ENCODE measurements around the gene LDLRAD4.

Gene LDLRAD4

DNA sequence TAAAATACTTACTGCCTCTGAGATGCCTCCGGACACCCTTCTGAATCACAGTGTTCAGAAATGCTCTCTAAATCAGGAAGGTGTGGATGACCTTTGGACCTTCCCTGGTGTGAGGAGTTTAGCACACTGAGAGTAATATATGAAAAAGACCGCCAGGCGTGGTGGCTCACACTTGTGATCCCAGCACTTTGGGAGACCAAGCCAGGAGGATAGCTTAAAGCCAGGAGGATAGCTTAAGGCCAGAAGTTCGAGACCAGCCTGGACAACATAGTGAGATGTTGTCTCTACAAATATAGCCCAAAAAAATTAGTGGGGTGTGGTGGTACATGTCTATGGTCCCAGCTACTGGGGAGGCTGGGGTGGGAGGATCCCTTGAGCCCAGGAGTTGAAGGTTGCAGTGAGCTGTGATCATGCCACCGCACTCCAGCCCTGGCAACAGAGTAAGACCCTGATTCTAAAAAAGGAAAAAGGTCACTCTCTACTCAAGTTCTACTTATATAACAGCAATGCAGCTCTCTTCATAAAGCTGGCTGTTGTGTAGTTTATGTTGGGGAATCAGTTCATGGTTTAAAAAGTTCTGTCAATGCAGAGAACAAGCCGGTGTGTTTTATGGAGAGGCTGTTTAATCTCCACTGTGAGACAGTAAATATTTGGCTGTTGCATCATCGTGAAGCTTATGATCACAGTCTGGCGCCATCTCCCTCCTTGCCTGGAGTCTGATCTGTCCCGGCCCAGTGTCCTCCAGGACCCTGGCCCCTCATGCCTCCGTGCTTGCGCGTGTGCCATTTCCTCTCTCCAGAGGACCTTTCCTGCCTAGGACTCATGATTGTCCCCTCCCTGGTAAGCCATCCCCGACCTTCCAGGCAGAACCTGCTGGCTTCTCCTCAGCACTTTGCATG lies 323.3 kb downstream of the LDLRAD4 start:
- no peak for DNase-seq

DNA sequence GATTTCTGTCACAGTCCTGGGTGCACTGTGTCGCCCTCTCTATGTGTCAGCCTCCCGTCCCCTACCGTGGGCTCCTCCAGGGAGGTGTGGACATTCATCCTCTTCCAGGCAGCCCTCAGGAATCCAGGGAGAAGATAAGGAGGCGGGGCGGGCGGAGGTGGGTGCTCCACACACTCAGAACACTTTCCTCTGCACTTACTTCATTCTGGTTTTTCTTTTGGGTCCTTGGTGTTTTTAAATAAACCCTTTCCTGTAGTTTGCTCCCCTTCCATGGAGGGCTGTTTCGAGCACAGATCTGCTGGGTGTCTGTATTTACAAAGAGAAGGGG lies 323.9 kb downstream of the LDLRAD4 start:
- no peak for DNase-seq

GRCh38 chr18:13543144-13543543 lies 324.6 kb downstream of the LDLRAD4 start:
- DNase-seq, result no peak

- DNase-seq, result no peak
Measured at GRCh38 chr18:13543811-13544732, 325.5 kb downstream of the LDLRAD4 start.

DNA sequence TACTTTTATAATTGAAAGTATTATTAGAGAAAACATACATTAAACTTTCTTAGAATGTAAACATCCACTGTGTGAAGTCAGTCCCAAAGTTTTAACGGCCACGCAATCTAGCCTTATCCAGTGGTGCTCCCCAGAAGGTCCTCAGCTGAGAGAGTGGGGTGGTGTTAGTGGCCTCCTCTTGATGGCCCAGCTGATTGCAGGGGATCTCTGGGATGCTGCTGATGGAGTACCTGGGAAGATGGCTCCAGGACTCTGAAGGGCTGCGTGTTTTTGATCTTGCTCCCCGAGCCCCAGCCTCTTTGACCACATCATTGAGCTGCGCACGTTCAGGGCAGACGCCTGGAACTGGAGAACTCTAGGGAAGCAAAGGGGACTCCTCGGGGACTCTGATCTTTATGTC lies 326.4 kb downstream of the LDLRAD4 start:
- no peak for DNase-seq

GRCh38 chr18:13545514-13545913 lies 327.0 kb downstream of the LDLRAD4 start:
- DNase-seq, result no peak

- no peak for DNase-seq
Measured at GRCh38 chr18:13545955-13546354, 327.4 kb downstream of the LDLRAD4 start.

GRCh38 chr18:13546638-13547037 lies 328.1 kb downstream of the LDLRAD4 start:
- DNase-seq, result no peak

- no peak for DNase-seq
Measured at GRCh38 chr18:13547347-13547746, 328.8 kb downstream of the LDLRAD4 start.

GRCh38 chr18:13548106-13548819 lies 329.7 kb downstream of the LDLRAD4 start:
- DNase-seq, result no peak

DNA sequence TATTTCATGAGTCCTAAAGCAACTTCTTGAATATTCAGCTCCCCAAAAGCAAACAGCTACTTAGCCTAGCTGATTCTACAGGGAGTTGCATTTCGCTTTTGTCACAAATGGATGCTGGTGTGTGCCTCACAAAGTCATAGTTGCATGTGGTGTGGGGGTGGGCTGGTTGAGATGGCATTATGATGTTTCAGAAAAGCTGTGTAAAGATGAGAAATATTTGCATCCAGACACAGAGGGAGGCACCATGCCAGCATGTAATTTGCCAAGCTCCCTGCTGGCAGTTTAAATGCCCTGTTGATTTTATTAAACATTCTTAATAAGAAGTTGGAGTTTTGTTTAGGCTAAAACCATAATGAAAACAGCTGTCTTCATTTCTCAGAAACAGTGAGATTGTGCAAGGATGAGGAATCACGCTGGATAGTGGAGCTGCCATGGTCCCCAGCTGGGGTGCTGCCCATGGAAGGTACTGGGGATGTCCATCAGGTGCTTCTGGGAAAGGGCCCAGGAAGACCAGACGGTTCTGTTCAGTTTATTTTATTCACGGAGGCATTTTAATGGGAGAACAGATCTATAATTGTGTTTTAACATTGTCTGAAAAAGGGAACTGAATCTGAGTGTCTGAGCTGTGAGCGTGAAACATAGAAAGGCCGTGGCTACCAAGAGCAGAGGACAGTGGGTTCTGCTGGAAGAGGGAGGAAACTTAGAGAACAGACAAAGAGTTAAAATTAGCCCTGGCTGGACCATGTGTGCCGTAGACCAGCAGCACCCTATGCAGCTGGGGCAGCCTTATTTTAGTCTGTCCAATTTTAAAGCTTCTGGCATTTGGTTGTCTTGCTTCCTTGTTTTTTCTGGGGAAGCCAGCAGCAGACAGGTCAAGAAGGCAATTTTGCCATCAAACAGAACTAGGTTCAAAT lies 330.7 kb downstream of the LDLRAD4 start:
- no peak for DNase-seq

DNA sequence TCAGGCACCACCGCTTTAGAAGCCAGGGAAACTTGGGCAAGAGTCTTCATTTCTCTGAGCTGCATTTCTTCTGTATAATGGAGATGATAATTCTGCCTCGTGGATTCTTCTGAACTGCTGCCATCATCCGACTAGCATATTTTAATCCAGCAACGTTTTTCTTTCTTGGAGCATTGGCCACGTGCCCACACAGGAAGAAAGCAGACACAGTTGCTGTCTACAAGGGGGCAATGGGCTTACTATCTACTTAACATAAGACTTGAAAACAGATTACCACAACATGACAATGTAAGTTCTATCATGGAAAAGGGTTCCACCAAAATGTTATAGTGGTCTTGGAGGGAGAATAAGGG lies 331.3 kb downstream of the LDLRAD4 start:
- no peak for DNase-seq

- no peak for DNase-seq
Measured at GRCh38 chr18:13550418-13551304, 332.1 kb downstream of the LDLRAD4 start.

GRCh38 chr18:13551305-13551603 lies 332.7 kb downstream of the LDLRAD4 start:
- DNase-seq, result no peak

GRCh38 chr18:13551841-13552733 lies 333.5 kb downstream of the LDLRAD4 start:
- DNase-seq, result no peak

DNA sequence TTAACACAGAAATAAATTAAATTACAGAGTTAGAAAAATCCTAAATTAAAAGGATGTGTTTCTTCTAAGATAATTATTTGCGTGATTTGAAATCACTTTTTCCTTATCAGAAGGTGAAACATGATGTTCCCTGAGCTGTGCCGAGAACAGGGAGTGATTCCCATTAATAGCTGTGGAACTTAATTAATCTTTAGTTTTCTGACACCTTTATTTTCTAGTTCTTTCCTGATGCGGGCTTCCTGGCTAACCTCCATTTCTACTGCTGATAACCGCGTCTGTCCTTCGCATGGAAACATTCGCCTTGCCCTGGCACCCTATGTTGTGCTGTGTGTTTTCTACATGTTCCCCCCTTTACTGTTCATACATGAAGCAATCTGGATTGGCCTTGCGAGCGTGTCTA lies 334.9 kb downstream of the LDLRAD4 start:
- DNase-seq, result no peak

DNA sequence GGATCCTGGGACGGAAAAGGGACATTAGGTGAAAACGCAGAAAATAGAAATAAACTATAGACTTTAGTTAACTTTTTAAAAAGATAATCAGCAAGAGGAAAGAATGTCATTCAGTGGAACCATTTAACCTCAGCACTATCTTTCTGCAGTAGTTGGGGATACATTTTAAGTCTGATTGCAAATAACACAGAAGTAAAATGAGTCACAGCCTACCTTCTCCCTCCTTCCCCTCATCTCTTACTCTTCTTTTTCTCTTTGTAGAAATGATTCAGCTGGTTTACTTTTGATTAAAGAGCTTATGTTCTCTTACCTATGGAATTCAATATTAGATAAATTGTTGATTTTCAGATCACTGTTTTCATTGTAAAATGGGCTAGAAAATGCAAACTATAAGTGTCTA lies 336.6 kb downstream of the LDLRAD4 start:
- no peak for DNase-seq

DNA sequence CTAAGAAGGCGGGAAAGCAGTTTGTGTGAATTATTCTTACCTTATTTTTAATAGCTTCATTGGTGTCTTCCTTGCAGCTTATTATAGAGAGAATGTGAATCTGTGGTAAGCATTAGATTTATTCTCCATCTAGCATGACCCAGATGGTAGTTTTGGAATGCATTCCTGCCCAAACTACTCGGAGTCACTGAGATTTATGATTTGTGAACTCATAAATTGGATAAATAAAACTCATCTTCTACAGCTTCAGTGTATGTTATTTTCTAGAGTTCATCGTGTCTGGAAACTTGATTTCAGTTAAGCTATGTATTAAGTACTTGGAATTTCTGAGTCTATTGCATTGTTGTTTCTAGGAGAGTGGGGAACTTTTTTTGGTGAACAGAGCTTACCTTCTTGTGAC lies 337.3 kb downstream of the LDLRAD4 start:
- no peak for DNase-seq

DNA sequence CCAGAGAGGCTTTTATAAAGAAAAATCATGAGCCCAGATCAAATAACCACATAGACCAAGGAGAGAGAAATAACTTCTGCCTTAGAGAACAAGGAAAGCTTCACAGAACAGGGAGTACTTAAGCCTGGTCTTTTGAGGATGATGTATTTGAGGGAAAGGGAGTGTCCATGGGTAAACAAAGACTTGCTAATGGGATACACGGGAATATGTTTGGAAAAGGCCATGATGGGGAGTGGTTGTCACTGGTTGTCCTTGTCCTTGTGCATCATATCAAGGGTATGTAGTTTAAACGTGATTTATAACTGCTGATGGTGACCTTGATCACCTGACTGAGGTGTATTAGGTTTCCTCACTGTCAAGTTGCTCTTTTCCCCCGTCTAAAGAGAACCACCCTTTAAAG lies 337.9 kb downstream of the LDLRAD4 start:
- no peak for DNase-seq

GRCh38 chr18:13558124-13558523 lies 339.6 kb downstream of the LDLRAD4 start:
- DNase-seq, result peak in 1 of 5 donors; percentile 25
